Measurements from ENCODE around the gene PCDH15.

Gene PCDH15

GRCh38 chr10:54487743-54488142, 313.3 kb downstream of the PCDH15 start:
- Histone ChIP-seq H2AFZ (ENCODE audit: low read length, unreplicated experiment) (no peak overlapping the region), H3K27me3 (ENCODE audit: insufficient read depth, low read length) (no peaks in the 10 kb centered on the region), H3K4me1 (ENCODE audit: control insufficient read depth, insufficient read depth, low read length, unreplicated experiment) (no peaks in the 10 kb centered on the region), H3K79me2 (ENCODE audit: control insufficient read depth, insufficient read depth, low read length, unreplicated experiment) (no peaks in the 10 kb centered on the region), H3K27ac (ENCODE audit: low read depth, low read length) (no peak overlapping the region), H3K4me3 (ENCODE audit: low read depth, low read length) (no peak overlapping the region), H3K36me3 (ENCODE audit: insufficient read depth, low read length) (no peaks in the 10 kb centered on the region)

- Histone ChIP-seq H3K79me2 (ENCODE audit: control insufficient read depth, insufficient read depth, low read length, unreplicated experiment) (no peaks in the 10 kb centered on the region), H3K27ac (ENCODE audit: low read depth, low read length) (no peak overlapping the region), H3K4me3 (ENCODE audit: low read depth, low read length) (no peak overlapping the region), H3K27me3 (ENCODE audit: insufficient read depth, low read length) (no peaks in the 10 kb centered on the region), H3K36me3 (ENCODE audit: insufficient read depth, low read length) (no peaks in the 10 kb centered on the region), H3K4me1 (ENCODE audit: control insufficient read depth, insufficient read depth, low read length, unreplicated experiment) (no peaks in the 10 kb centered on the region), H2AFZ (ENCODE audit: low read length, unreplicated experiment) (no peak overlapping the region)
These were observed 315.1 kb downstream of the PCDH15 start for GRCh38 chr10:54485971-54486370.

GRCh38 chr10:54484186-54484585, 316.8 kb downstream of the PCDH15 start:
- H2AFZ ChIP-seq (ENCODE audit: low read length, unreplicated experiment): no peak overlapping the region
- H3K27ac ChIP-seq (ENCODE audit: low read depth, low read length): no peak overlapping the region
- no peaks in the 10 kb centered on the region for H3K4me1 ChIP-seq (ENCODE audit: control insufficient read depth, insufficient read depth, low read length, unreplicated experiment)
- H3K4me3 ChIP-seq (ENCODE audit: low read depth, low read length): no peak overlapping the region
- H3K36me3 ChIP-seq (ENCODE audit: insufficient read depth, low read length): no peaks in the 10 kb centered on the region
- no peaks in the 10 kb centered on the region for H3K79me2 ChIP-seq (ENCODE audit: control insufficient read depth, insufficient read depth, low read length, unreplicated experiment)
- no peaks in the 10 kb centered on the region for H3K27me3 ChIP-seq (ENCODE audit: insufficient read depth, low read length)

GRCh38 chr10:54478601-54479000, 322.4 kb downstream of the PCDH15 start:
- no peaks in the 10 kb centered on the region for H3K79me2 ChIP-seq (ENCODE audit: control insufficient read depth, insufficient read depth, low read length, unreplicated experiment)
- no peak overlapping the region for H3K27ac ChIP-seq (ENCODE audit: low read depth, low read length)
- H2AFZ ChIP-seq (ENCODE audit: low read length, unreplicated experiment): no peak overlapping the region
- no peaks in the 10 kb centered on the region for H3K36me3 ChIP-seq (ENCODE audit: insufficient read depth, low read length)
- no peak overlapping the region for H3K4me3 ChIP-seq (ENCODE audit: low read depth, low read length)
- H3K4me1 ChIP-seq (ENCODE audit: control insufficient read depth, insufficient read depth, low read length, unreplicated experiment): no peaks in the 10 kb centered on the region
- H3K27me3 ChIP-seq (ENCODE audit: insufficient read depth, low read length): no peaks in the 10 kb centered on the region

GRCh38 chr10:54477738-54478137, 323.3 kb downstream of the PCDH15 start:
- Histone ChIP-seq H3K36me3 (ENCODE audit: insufficient read depth, low read length) (no peaks in the 10 kb centered on the region), H3K27me3 (ENCODE audit: insufficient read depth, low read length) (no peaks in the 10 kb centered on the region), H3K4me3 (ENCODE audit: low read depth, low read length) (no peak overlapping the region), H2AFZ (ENCODE audit: low read length, unreplicated experiment) (no peak overlapping the region), H3K4me1 (ENCODE audit: control insufficient read depth, insufficient read depth, low read length, unreplicated experiment) (no peaks in the 10 kb centered on the region), H3K79me2 (ENCODE audit: control insufficient read depth, insufficient read depth, low read length, unreplicated experiment) (no peaks in the 10 kb centered on the region), H3K27ac (ENCODE audit: low read depth, low read length) (no peak overlapping the region)

GRCh38 chr10:54470324-54470631, 330.8 kb downstream of the PCDH15 start:
- no peaks in the 10 kb centered on the region for H3K79me2 ChIP-seq (ENCODE audit: control insufficient read depth, insufficient read depth, low read length, unreplicated experiment)
- no peak overlapping the region for H3K27ac ChIP-seq (ENCODE audit: low read depth, low read length)
- no peak overlapping the region for H3K4me3 ChIP-seq (ENCODE audit: low read depth, low read length)
- no peaks in the 10 kb centered on the region for H3K36me3 ChIP-seq (ENCODE audit: insufficient read depth, low read length)
- no peak overlapping the region for H2AFZ ChIP-seq (ENCODE audit: low read length, unreplicated experiment)
- H3K27me3 ChIP-seq (ENCODE audit: insufficient read depth, low read length): no peaks in the 10 kb centered on the region
- no peaks in the 10 kb centered on the region for H3K4me1 ChIP-seq (ENCODE audit: control insufficient read depth, insufficient read depth, low read length, unreplicated experiment)

- H3K79me2 ChIP-seq (ENCODE audit: control insufficient read depth, insufficient read depth, low read length, unreplicated experiment): no peaks in the 10 kb centered on the region
- H3K4me3 ChIP-seq (ENCODE audit: low read depth, low read length): no peak overlapping the region
- no peak overlapping the region for H3K27ac ChIP-seq (ENCODE audit: low read depth, low read length)
- H3K27me3 ChIP-seq (ENCODE audit: insufficient read depth, low read length): no peaks in the 10 kb centered on the region
- H2AFZ ChIP-seq (ENCODE audit: low read length, unreplicated experiment): no peak overlapping the region
- H3K4me1 ChIP-seq (ENCODE audit: control insufficient read depth, insufficient read depth, low read length, unreplicated experiment): no peaks in the 10 kb centered on the region
- no peaks in the 10 kb centered on the region for H3K36me3 ChIP-seq (ENCODE audit: insufficient read depth, low read length)
These were observed 331.3 kb downstream of the PCDH15 start for GRCh38 chr10:54469587-54470323.

GRCh38 chr10:54454271-54454670, 346.8 kb downstream of the PCDH15 start:
- no peak overlapping the region for H2AFZ ChIP-seq (ENCODE audit: low read length, unreplicated experiment)
- H3K27me3 ChIP-seq (ENCODE audit: insufficient read depth, low read length): no peaks in the 10 kb centered on the region
- H3K4me3 ChIP-seq (ENCODE audit: low read depth, low read length): no peak overlapping the region
- H3K36me3 ChIP-seq (ENCODE audit: insufficient read depth, low read length): no peaks in the 10 kb centered on the region
- no peaks in the 10 kb centered on the region for H3K4me1 ChIP-seq (ENCODE audit: control insufficient read depth, insufficient read depth, low read length, unreplicated experiment)
- H3K79me2 ChIP-seq (ENCODE audit: control insufficient read depth, insufficient read depth, low read length, unreplicated experiment): no peaks in the 10 kb centered on the region
- H3K27ac ChIP-seq (ENCODE audit: low read depth, low read length): no peak overlapping the region

- Histone ChIP-seq H3K4me1 (ENCODE audit: control insufficient read depth, insufficient read depth, low read length, unreplicated experiment) (no peaks in the 10 kb centered on the region), H2AFZ (ENCODE audit: low read length, unreplicated experiment) (no peak overlapping the region), H3K27me3 (ENCODE audit: insufficient read depth, low read length) (no peaks in the 10 kb centered on the region), H3K27ac (ENCODE audit: low read depth, low read length) (no peak overlapping the region), H3K4me3 (ENCODE audit: low read depth, low read length) (no peak overlapping the region), H3K79me2 (ENCODE audit: control insufficient read depth, insufficient read depth, low read length, unreplicated experiment) (no peaks in the 10 kb centered on the region), H3K36me3 (ENCODE audit: insufficient read depth, low read length) (no peaks in the 10 kb centered on the region)
These were observed 352.0 kb downstream of the PCDH15 start for GRCh38 chr10:54449056-54449455.

GRCh38 chr10:54444170-54444569, 356.9 kb downstream of the PCDH15 start:
- Histone ChIP-seq H3K27me3 (ENCODE audit: insufficient read depth, low read length) (no peaks in the 10 kb centered on the region), H3K4me3 (ENCODE audit: low read depth, low read length) (no peak overlapping the region), H3K79me2 (ENCODE audit: control insufficient read depth, insufficient read depth, low read length, unreplicated experiment) (no peaks in the 10 kb centered on the region), H3K36me3 (ENCODE audit: insufficient read depth, low read length) (no peaks in the 10 kb centered on the region), H3K27ac (ENCODE audit: low read depth, low read length) (no peak overlapping the region), H3K4me1 (ENCODE audit: control insufficient read depth, insufficient read depth, low read length, unreplicated experiment) (no peaks in the 10 kb centered on the region), H2AFZ (ENCODE audit: low read length, unreplicated experiment) (no peak overlapping the region)

- H3K36me3 ChIP-seq (ENCODE audit: insufficient read depth, low read length): no peaks in the 10 kb centered on the region
- no peak overlapping the region for H3K27ac ChIP-seq (ENCODE audit: low read depth, low read length)
- H3K27me3 ChIP-seq (ENCODE audit: insufficient read depth, low read length): no peaks in the 10 kb centered on the region
- H3K4me1 ChIP-seq (ENCODE audit: control insufficient read depth, insufficient read depth, low read length, unreplicated experiment): no peaks in the 10 kb centered on the region
- no peaks in the 10 kb centered on the region for H3K79me2 ChIP-seq (ENCODE audit: control insufficient read depth, insufficient read depth, low read length, unreplicated experiment)
- H3K4me3 ChIP-seq (ENCODE audit: low read depth, low read length): no peak overlapping the region
- H2AFZ ChIP-seq (ENCODE audit: low read length, unreplicated experiment): no peak overlapping the region
These were observed 359.8 kb downstream of the PCDH15 start for GRCh38 chr10:54441275-54441674.

Measured in ACC112 (cell line).